ENCODE results near the gene WASL. TPM values are rescaled to one million over a fixed set of nuclear protein-coding genes. Genes with fewer than 3 reads are reported as not detected.
A peak's percentile ranks its signal among the peaks of the same experiment; 100 is the strongest.

Gene WASL
- total RNA-seq, 4 donors from 2014 or later = 42.5 to 55.9 (median 47.9) TPM

DNA sequence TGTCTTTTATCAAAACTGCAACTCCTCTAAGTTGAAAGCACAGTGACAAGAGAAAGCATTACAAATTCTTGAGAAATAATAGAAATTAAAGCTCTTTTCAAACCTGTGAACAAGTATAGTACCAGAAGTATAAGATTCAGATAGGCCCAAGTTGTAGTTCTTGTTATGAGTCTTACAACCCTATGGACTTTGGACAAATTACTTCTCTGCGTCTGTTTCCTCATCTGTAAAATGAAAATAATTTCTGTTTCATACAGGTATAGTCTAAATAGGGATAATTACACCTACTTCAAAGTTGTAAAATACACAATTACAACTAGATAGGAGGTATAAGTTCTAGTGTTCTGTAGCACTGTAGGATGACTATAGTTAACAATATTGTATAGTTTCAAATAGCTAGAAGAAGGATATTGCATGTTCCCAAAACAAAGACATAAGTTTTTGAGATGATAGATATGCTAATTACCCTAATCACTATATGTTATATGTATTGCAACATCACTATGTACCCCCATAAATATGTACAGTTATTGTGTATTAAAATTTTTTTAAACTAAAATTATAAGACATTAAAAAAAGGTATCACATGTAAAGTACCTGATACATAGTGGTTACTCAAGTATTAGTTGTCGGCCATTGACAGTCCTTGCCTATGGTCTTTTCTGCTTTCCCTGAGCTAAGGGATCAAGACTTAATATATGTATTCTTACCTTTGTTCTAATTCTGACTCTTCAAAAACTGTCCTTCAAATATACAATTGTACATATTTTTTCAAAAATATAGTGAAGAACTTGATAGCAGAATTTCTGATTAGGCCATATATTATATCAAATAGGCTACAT, 1.8 kb upstream of the WASL start:
- Histone ChIP-seq H3K27me3 (no peaks in the 10 kb centered on the region), H3K4me3 (peak overlapping the region in 1 of 2 donors; percentile 82), H3K27ac (peak overlapping the region; percentile 92 to 99 (median 97)), H3K36me3 (no peaks in the 10 kb centered on the region), H3K4me1 (peaks cover 7 to 54% (median 13%) of the 10 kb centered on the region in 3 donors), H3K9me3 (no peaks in the 10 kb centered on the region)
- TF ChIP-seq POLR2A (IDR thresholded peaks at IDR 0.05) (no peak), CTCF (IDR thresholded peaks at IDR 0.05) (no peak), EP300 (IDR thresholded peaks at IDR 0.05) (no peak), POLR2AphosphoS5 (IDR thresholded peaks at IDR 0.05) (no peak)
- 80 to 87% methylated on average over 2 of the region's 2 CpGs for WGBS, 2 donors (ENCODE audit: low coverage in 1 of 2)
- ATAC-seq = no peak

DNA sequence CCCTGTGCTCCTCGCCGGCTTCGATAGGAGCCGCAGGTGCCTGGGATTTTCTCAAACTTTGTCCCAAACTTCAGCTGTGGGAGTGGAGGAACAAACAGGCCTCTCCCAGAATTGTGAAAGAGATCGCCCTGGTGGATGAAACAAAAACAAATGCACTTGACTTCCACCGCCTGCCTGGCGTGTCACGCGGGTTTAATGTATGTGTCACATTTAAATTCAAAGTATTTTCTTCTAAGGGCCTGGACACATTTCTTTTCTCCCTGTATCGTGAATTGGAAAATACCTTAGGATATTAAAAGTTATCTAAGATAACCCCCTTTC, 694 bp upstream of the WASL start:
- WGBS, 2 donors (ENCODE audit: low coverage in 1 of 2) = 1 to 3% methylated on average over 6 to 10 of the region's 10 CpGs

DNA sequence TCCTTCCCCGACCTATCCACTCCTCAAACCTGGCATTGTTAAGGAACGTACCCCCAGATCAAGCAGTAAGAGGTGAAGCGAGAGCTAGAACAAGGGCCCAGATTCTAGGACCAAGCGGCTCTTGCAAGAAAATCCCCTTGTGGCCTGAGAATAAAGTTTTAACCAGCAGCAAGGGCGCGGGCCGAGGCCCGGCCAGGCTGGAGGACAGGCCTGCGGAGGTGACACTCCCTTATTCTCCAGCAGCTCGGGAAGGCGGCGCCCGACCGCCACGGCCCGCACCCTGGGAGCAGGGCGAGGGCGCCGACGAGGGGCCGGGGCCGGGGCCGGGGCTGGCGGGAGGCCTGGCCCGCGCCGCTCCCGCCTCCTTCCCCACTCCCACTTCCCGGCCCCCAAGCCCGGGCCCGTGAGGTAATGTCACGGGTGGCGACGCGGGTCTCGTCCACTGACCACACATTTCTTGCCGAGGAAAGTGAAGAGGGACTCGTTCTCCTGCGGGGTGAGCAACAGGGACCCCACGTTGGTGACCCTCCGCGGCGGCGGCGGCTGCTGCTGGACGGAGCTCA, 551 bp downstream of the WASL start:
- TF ChIP-seq POLR2A (IDR thresholded peaks at IDR 0.05) (no peak), CTCF (IDR thresholded peaks at IDR 0.05) (peak in 2 of 4 experiments; percentile 4 to 19)
- no peaks in the 10 kb centered on the region for H3K9me3 ChIP-seq
- H3K27ac ChIP-seq = peak overlapping the region; percentile 92 to 99 (median 97)
- H3K4me3 ChIP-seq = peak overlapping the region; percentile 82 to 88
- ATAC-seq = peak; percentile 35
- H3K4me1 ChIP-seq = peaks cover 7 to 77% (median 29%) of the 10 kb centered on the region in 3 donors
- H3K36me3 ChIP-seq = no peaks in the 10 kb centered on the region
- 0% methylated on average over 6 of the region's 46 CpGs; no CpG with 5 or more reads in 1 of the 2 donors for WGBS, 2 donors (ENCODE audit: low coverage in 1 of 2)
- no peaks in the 10 kb centered on the region for H3K27me3 ChIP-seq

More for the DNA sequence above, 694 bp upstream of the WASL start:
- peaks cover 7 to 65% (median 23%) of the 10 kb centered on the region in 3 donors for H3K4me1 ChIP-seq
- H3K27ac ChIP-seq = peak overlapping the region; percentile 92 to 99 (median 97)
- ATAC-seq = peak; percentile 38
- H3K9me3 ChIP-seq = no peaks in the 10 kb centered on the region
- H3K36me3 ChIP-seq = no peaks in the 10 kb centered on the region
- peak overlapping the region; percentile 82 to 88 for H3K4me3 ChIP-seq
- TF ChIP-seq CTCF (IDR thresholded peaks at IDR 0.05) (peak in 2 of 4 experiments; percentile 7 to 30), POLR2A (IDR thresholded peaks at IDR 0.05) (no peak), EP300 (IDR thresholded peaks at IDR 0.05) (no peak)
- no peaks in the 10 kb centered on the region for H3K27me3 ChIP-seq

GRCh38 chr7:123747620-123748141, 1.1 kb downstream of the WASL start:
- no peaks in the 10 kb centered on the region for H3K27me3 ChIP-seq
- no peak for TF ChIP-seq CTCF (IDR thresholded peaks at IDR 0.05)
- TF ChIP-seq EP300 (IDR thresholded peaks at IDR 0.05) = no peak
- TF ChIP-seq POLR2A (IDR thresholded peaks at IDR 0.05) = no peak
- no peak for TF ChIP-seq POLR2AphosphoS5 (IDR thresholded peaks at IDR 0.05)
- H3K27ac ChIP-seq = peak overlapping the region; percentile 92 to 99 (median 97)
- H3K4me3 ChIP-seq = peak overlapping the region; percentile 82 to 88
- H3K4me1 ChIP-seq = peaks cover 7 to 80% (median 29%) of the 10 kb centered on the region in 3 donors
- WGBS, 2 donors (ENCODE audit: low coverage in 1 of 2) = 0 to 2% methylated on average over 6 to 9 of the region's 12 CpGs
- no peak for ATAC-seq
- no peaks in the 10 kb centered on the region for H3K9me3 ChIP-seq
- H3K36me3 ChIP-seq = no peaks in the 10 kb centered on the region
